GM18499 (cell line): Measurements from ENCODE around the gene TMEM39B.

ENCODE experiments used
- ATAC-seq: cut with Tn5 transposase; IDR thresholded peaks from one replicate; pipeline ENCODE4 v1.9.1; 2021; ENCODE audit warnings: moderate number of reproducible peaks; ENCODE audit not compliant: insufficient read depth, unreplicated experiment

Gene TMEM39B

GRCh38 chr1:32150847-32151246, 78.1 kb downstream of the TMEM39B start:
- ATAC-seq: no peak

- ATAC-seq: no peak
Observed at GRCh38 chr1:32151319-32151787, 78.6 kb downstream of the TMEM39B start.
